Fibroblast of mammary gland (primary cell): ENCODE data around the gene SPCS2.

Source experiments
- DNase-seq: peaks from one replicate; pipeline ENCODE4 v3.0.0-alpha.2; 2010; ENCODE audit warnings: low read depth
- H3K4me3 ChIP-seq: 2 replicates; pipeline ENCODE4 v1.5.1; 2011; ENCODE audit warnings: low read depth, mild to moderate bottlenecking, low read length, moderate library complexity; ENCODE audit not compliant: control insufficient read depth
- TF ChIP-seq, protein P1 (sequence below): conservative IDR thresholded peaks from 2 replicates; pipeline ENCODE4 v1.5.1; 2011; ENCODE audit warnings: low read depth, low read length, inconsistent platforms; ENCODE audit not compliant: control insufficient read depth, insufficient read depth

Gene SPCS2

DNA sequence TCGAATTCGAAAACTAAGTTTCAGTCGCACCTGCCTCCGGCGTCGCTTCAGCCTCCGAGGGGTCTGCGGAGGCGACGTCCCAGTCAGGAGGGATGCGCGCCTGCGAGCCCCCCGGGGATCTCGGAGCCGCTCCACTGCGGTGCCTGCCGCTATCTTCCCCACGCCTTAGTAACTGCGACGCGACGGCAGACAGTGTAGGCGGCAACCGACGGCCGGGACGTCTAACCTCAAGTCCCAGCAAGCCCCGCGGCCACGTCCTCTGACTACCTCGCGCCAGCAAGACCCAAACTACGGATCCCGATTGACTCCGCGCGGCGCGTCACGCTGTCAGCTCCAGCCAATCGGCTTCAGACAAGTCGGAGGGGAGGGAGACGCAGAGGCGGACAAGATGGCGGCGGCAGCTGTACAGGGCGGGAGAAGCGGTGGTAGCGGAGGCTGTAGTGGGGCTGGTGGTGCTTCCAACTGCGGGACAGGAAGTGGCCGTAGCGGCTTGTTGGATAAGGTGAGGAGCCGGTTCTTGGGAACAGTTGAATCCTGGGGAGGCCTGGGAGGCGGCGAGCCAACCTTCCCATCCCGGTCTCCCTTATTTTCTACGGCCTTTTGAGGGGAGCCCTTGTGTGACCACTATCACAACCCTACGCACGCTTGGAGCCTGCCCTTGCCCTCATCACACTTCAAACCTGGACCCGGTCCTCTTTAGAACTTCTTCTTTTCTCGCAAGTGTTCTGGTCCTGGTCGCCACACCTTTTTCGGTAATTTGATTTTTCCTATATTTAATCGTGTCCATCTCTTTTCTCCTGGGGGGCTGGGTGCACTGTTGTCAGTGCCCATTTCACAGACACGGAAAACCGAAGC, at the start of gene SPCS2, which contains the start of gene XRRA1:
Gene SPCS2, plus strand, starts transcription at position 369 of the 855 bp plus-strand sequence. Its CDS starts 20 bp downstream, at position 389.
Gene XRRA1, minus strand, starts transcription at position 194 of the 855 bp plus-strand sequence. CDS start 8,213 bp downstream, outside the sequence.
- TF ChIP-seq, protein P1, sequence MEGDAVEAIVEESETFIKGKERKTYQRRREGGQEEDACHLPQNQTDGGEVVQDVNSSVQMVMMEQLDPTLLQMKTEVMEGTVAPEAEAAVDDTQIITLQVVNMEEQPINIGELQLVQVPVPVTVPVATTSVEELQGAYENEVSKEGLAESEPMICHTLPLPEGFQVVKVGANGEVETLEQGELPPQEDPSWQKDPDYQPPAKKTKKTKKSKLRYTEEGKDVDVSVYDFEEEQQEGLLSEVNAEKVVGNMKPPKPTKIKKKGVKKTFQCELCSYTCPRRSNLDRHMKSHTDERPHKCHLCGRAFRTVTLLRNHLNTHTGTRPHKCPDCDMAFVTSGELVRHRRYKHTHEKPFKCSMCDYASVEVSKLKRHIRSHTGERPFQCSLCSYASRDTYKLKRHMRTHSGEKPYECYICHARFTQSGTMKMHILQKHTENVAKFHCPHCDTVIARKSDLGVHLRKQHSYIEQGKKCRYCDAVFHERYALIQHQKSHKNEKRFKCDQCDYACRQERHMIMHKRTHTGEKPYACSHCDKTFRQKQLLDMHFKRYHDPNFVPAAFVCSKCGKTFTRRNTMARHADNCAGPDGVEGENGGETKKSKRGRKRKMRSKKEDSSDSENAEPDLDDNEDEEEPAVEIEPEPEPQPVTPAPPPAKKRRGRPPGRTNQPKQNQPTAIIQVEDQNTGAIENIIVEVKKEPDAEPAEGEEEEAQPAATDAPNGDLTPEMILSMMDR = no peak
- peak within 1 kb of the TSS; percentile 87 for H3K4me3 ChIP-seq
- peak; percentile 99 for DNase-seq

DNA sequence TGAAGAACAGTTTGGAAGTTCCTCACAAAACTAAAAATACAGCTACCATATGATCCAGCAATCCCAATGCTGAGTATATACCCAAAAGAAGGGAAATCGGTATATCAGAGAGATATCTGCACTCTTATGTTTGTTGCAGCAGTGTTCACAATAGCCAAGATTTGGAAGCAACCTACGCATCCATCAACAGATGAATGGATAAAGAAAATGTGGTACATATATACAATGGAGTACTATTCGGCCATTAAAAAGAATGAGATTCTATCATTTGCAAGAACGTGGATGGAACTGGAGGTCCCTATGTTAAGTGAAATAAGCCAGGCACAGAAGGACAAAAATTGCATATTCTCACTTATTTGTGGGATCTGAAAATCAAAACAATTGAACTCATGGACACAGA, 46.7 kb upstream of the SPCS2 start:
- no peak for DNase-seq
- TF ChIP-seq, protein P1 = no peak
- H3K4me3 ChIP-seq = no peak overlapping the region

DNA sequence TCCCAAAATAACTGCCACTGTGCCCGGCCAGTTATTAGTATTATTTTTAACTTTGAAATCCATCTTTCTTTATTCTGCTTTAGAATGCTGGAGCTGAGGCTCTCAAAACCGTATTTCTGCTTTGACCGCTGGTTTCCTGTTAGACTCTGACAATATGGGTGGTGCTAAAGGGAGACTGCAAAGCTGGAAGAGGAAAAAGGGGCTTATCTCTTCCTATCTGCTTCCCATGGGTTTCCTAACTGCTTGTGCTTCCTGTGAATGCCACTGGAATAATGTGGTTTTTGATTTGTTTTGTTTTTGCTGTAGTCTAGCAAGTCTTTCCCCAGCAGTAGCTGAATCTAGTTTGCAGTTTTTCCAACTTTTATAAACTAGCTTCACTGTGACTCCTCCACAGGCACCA, 43.7 kb upstream of the SPCS2 start:
- H3K4me3 ChIP-seq = no peak overlapping the region
- TF ChIP-seq, protein P1 = no peak

DNA sequence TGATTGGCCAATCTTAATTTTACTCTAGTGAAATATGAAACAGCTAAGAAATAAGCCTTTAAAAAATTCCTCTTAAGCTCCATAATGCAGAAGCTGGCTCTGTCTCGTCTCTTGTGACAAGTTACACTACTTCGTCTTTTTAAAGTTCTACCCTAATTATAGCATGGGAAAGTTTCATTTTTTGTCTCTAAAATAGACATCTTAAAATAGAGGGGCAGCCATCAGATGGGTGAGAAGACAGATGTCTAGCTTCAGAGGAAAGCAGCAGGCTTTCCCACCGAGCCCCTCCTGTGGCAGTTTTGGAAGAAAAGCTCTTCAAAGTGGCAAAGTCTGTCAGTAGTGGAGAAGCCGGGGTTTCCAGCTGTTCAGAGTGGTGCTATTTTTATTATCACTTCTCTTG, 39.7 kb upstream of the SPCS2 start:
- DNase-seq = no peak
- H3K4me3 ChIP-seq = no peak overlapping the region
- TF ChIP-seq, protein P1 = no peak

More for the DNA sequence above, 43.7 kb upstream of the SPCS2 start:
- DNase-seq = no peak

DNA sequence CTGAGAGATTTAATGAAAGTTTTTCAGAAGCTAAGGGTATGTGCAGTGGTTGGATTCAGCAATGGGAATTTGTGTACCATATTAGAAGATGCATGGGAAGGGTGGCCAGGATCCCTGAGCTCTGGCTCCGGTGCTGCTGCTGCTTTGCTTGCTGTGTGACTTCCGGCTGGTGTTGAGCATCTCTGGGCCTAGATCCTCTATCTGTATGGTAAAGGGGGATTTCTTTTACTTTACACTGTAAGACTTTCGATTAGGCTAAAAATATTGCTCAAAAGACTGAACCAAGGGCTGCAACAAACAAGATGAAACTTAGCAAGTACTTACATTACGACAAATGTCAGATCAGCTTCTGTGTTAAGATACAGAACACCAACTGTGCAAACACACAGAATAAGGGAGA, 39.3 kb upstream of the SPCS2 start:
- TF ChIP-seq, protein P1 = no peak
- H3K4me3 ChIP-seq = no peak overlapping the region
- DNase-seq = no peak

DNA sequence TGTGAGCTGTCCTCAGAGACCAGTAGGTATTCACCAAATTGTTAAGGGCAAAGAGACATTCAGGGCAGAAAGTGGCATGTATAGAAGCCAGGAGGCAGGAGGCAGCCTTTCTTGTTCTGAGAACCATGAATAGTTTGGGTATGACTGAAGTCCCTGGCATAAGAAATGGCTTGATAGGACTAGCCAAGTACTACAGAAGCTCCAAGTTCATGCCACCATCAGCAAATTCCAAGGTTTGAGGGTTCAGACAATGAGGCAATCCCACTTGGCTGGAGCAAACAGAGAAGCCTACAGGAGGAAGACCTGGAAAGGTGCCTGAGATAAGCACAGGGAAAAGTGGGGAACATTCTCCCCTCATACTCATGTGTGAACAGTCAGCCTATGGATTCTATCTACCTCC, 25.9 kb upstream of the SPCS2 start:
- DNase-seq = no peak
- H3K4me3 ChIP-seq = no peak overlapping the region
- TF ChIP-seq, protein P1 = no peak
